Activated CD4-positive, alpha-beta T cell treated with anti-CD3 and anti-CD28 coated beads for 1 hour (primary cell): ENCODE results near the gene ETNK2.
"Not testable (repeated sequence)": the region's sequence is repeated elsewhere in the genome, so short reads cannot be mapped to it uniquely, and the experiment has no call there.

Source experiments
- DNase-seq: peaks from one replicate; pipeline ENCODE4 v3.0.0-alpha.2; 2020

The ETNK2 gene

DNA sequence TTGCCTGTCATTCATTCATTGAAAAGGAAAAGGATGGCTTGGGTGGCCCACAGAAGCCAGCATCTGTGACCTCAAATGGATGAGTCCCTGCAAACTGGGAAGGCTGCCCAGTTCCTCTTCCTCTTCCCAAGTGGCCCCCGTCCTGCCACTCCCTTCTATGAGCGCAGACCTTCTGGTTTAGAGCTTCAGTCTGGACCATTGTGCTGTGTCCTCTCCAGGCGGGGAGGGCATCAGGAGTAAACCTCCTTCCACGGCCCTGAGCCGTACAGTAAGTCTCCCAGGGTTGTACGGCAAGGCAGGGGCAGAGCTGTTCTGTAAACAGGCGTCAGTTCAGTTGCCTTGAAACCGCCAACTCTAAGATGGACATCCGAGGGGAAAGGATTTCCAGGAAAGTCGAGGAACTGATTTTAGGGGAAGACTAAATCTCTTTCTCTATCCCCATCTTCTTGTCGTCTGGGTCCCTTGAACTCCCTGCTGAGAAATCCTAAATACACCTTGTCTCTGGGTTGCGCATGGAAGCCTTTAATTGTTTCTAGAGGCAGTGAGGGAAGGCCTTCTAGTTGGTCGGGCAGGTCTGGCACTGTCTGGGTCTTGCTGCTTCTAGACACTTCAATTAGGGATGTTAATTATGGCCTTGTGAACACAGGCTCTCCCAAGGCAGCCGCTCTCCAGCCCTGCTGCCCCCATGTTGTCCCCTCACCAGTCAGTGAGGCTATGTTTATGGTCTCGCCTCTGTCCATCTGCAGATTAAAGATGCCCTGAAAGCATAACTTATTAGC, 56.8 kb downstream of the ETNK2 start:
- no peak for DNase-seq

DNA sequence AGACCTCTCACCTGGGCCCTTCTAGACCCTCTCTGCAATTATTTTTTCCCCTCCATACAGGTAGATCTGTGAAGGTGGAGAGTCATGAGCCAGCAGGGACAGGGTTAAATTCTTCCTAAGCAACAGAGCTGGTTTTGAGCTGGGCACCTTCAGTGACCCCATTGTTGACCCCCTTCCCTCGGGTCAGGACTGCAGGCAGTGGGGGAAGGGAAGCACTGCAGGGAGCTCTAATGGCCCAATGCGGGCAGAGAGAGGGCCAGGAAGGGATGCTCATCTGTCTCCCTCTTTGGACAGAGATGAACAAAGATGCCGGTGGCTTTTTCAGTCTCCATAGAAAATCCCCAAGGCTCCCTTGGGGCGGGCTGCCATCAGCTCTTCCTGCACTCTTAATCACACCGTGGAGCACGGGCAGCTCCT, 57.5 kb downstream of the ETNK2 start:
- DNase-seq = no peak

DNA sequence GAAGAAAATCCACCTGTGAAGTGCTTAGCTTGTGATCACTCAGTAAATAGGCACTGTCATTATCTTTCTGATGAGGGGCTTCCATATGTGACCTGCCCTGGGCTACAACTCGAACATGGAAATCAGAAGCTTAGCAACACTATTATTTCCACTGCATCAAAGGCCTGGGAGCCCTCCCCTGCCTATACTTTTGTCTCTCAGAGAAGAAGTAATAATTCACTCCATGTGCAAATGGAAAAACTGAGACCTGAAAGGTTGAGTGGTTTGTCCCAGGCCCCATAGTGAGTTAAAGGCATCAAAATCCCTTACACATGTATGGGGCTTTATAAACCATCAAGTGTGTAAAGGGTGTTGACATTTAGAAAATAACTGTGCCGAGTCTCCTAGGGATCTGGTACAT, 58.1 kb downstream of the ETNK2 start:
- no peak for DNase-seq

DNA sequence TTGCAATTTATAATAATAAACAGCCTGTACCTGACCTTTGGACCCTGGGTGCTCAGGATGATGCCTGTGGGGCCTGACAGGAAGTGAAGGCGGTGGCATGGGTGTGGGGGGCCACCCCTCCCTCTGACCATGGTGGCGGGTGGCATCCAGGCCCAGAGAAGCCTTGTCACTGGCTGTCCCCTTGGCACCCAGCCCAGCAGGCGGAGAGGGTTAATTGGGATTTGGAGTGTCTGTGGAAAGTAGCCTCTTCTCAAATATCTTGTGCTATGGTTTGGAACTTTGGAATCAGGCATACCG, 58.5 kb downstream of the ETNK2 start:
- no peak for DNase-seq

DNA sequence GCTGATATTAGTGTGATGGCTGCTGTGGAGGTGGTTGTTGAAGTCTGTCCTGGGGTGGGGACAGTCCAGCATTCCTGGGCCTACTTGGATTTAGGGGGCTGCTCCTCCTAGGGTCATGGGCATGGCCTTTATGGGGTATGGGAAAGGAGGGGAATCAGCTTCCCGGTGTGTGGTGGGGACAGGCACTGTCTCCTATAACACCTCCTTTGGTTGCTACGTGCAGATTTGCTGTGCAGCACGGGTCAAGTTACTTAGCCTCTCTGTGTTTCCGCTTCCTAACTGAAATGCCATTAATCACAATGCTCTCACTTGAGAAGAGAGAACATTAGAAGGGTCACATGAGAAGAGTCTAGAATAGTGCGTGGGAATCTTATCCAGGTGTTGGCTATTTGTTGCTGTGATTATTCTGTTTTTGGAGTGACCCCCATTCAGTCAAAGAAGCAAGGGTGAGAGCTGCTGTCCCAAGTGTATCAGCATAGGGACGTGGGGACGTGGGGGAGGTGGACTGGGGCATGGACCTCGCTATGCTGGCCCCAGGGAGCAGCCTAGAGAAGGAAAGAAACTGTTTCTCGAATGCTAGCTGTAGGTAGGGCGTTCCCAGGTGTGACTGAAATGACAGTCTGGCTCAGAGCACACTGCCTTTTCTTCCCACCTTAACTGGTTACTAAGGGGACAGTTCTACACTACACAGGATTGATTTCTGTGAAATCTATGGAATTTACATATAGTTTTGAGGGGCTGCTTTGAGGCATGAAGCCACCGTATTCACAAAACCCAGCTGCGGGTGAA, 59.0 kb downstream of the ETNK2 start:
- no peak for DNase-seq

DNA sequence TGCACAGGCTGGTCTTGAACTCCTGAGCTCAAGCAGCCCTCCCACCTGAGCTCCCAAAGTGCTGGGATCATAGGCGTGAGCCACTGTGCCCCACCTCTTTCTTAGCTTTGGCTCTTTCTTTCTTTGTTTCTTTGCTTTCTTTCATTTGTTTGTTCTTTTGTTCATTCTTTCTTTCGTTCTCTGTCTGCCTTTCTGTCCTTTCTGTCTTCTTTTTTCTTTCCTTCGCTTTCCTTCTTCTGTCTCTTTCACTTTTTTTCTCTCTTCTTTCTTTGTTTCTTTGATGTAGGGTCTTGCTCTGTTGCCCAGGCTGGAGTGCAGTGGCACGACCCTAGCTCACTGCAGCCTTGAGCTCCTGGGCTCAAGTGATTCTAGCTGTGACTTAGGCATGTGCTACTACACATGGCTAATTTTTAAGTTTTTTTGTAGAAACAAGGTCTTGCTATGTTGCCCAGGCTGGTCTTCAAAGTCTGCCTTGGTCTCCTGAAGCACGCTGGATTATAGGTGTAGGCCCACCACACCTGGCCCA, 60.0 kb downstream of the ETNK2 start:
- DNase-seq = no peak

DNA sequence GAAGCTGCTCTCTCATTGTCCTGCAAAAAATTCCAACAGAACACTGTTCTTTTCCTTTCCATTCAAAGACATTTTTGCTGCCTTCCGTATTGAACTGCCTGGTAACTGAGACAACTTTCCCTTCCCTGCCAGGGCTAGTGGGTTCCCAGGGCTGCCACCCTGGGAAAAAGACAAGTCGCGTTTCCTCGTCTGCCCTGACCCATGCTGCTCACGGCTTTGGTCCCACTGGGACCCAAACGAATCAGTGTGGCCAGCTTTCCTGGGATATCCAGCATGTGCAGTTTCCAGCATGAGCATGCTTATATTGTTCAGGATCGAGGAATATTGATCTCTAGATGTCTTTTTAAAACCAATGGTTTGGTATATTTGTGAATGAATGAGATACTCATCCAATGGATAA, 60.8 kb downstream of the ETNK2 start:
- DNase-seq = no peak

DNA sequence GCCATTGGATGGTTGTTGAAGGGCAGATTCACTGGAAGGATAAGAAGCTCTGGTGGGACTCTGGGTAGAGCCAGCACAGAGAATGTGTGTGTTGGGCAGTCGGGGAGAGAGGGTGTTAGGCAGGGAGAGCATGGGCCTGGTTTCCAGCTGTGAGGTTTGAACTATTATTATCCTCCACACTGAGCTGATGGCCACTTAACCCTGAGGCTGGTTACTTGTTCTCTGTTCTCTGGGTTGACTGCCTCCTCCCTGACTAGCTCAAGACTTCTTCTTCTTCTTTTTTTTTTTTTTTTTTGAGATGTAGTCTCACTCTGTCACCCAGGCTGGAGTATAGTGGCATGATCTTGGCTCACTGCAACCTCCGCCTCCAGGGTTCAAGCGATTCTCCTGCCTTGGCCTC, 61.7 kb downstream of the ETNK2 start:
- not testable (repeated sequence) for DNase-seq

DNA sequence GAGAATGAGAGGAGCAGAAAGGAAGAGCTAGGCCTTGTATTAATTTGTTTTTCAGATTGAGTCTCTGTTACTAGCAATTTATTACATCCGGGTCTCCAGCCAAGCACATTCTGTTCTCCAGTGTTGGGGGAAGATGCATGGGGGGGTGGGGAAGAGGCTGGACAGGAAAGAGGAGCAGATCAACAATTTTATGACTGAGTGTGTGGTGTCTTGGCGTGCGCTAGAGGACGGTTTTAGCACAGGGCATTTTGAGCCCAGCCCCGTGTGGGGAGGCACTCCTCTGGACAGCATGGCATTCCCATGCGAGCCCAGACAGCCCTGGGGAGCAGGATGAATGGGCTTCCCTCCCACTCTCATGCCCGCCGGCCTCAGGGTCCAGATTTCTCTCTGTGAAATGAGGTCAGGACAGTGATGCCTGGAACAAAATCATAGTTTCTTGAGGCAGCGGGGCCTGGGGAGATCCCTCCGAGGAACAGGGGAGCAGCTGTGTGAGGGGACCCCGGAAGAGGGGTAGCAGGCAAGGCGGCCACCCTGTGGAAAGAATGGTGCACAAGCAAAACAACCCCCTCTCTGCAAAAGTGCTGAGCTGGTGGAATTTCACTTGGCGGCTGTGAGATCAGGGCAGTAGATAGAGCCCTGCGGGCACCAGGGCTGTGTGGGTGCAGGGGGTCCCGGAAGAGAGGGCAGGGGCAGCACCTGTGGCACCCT, 62.6 kb downstream of the ETNK2 start:
- no peak for DNase-seq

DNA sequence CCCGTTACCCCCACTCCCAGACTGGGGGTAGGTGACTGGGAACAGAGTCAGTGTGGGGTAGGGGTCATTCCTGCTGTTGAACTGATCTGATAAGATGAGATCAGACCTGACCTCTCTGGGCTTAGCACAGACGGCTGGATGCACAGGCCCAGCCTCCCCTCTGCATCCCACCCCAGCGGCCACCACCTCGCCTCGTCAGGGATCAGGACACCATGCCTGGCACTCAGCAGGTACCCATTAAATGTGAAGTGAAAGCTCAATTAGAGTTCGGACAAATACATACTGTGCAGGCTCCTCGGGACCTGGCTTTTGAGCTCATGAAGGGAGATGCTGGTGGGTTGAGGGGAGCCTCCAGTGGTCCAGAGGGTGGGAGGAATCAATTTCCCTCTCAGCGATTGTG, 63.2 kb downstream of the ETNK2 start:
- no peak for DNase-seq

DNA sequence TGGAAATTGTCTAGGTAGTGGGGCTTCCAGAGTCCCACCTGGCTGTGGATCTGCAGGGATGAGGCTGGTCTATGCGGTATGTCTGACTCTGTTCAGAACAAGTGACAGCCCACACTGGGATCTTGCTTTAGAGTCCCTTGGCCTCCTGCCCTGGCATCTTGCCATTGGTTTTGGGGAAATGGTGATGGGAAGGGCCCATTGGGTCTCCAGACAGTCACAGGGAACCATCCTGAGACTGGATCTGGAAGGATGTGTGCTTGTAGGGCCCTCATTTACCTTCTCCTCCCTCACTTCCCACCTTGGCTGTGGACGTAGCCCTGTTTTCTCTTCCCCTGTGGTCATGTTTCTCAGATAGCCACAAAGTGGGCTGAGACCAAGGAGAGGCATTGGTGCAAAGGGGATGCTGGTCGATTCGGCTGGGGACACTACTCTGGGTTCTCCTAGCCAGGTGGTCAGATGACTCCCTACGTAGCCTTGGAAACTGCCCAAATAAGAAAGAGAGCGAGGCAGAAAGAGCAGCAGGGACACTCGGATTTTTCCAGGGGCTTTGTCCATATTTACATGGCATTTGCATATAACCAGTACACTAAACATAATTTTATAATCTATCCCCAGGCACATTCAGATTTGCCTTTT, 63.8 kb downstream of the ETNK2 start:
- no peak for DNase-seq

DNA sequence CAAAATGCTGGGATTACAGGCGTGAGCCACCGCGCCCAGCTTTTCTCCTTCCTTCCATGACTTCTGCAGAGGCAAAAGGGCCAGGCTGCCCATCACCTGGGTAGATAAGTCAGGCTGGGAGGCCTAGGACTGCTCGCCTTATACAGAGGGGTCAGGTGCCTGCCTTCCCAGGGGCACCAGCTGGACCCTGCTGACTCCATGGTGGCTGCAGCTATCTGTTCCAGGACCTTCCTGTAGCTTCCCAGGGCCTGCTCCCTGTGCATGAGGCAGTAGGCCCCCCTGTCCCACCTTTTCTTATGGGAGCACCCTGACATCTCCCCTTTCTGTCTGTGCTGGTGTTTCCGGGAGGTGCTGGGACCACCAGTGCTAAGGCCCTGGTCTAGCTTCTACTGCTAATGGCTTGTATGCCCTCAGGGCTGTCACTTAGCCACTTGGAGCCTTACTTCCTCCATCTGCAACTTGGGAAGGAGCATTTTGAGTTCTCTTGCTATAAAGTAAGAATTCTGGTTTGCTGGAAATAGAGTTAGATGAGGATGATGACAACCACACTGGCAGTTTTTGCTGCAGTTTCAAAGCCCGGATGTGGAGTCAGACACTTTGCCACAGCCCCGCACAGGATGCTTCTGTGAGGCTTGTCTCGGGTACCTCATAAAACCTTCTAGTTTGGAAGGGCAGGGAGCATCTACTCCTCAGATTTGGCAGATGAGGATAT, 64.5 kb downstream of the ETNK2 start:
- DNase-seq = no peak

DNA sequence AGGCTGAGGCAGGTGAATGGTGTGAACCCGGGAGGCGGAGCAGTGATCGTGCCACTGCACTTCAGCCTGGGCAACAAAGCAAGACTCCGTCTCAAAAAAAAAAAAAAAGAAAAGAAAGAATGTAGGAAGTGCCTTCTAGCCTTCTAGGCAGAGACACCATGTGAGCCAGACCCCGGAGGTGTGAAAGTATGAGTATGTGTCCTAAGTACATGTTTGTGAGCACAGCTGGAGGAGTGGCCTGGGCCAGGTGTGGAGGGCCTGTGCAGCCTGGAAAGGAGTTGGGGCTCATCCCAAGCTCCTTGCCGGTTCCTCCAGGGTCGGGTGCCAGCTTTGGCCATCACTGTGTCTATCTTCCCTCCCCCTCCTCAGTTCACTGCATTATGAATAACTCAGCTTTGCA, 66.0 kb downstream of the ETNK2 start:
- no peak for DNase-seq

DNA sequence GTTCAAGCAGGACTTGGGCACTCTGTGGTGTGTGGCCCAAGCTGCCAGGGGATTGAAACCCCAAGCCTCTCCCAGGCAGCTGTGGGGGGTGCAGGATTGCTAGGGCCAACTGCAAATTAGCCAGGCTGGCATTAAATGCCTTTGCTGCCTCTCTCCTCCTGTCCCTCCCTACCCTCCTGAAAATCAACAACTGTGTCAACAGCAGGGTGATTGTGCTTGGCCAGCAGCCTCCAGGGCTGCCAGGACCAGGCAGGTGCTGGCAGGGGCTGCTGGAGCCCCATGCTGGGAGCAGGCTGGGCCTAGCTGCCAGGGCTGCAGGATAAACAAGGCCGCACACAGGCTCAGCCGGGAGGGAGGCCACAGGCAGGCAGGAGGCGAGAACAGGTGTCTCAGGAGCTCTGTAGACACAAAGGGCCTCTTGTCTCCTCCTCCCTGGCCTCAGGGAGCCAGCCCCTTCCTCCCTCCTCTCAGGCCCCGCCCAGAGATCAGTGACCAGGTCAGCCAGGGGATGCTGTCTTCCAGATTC, 67.5 kb downstream of the ETNK2 start:
- no peak for DNase-seq

DNA sequence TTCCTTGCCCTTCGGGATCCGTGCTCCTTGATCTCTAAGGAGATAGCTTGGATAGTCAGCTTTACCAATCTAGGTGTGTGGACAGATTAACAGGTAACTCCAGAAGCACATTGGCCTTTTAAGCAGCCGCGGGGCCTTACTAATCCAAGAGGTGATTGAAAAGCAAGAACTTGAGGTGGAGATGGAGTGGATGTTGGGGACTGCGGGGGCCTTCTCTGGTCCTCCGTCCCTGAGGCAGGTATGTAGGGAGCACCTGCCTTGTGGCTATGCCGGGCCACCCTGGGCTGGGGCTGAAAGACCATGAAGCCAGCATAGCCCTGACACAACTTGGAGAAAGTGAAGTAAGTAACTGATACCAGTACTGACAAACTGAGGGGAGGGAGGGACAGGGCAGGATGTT, 68.4 kb downstream of the ETNK2 start:
- DNase-seq = no peak

DNA sequence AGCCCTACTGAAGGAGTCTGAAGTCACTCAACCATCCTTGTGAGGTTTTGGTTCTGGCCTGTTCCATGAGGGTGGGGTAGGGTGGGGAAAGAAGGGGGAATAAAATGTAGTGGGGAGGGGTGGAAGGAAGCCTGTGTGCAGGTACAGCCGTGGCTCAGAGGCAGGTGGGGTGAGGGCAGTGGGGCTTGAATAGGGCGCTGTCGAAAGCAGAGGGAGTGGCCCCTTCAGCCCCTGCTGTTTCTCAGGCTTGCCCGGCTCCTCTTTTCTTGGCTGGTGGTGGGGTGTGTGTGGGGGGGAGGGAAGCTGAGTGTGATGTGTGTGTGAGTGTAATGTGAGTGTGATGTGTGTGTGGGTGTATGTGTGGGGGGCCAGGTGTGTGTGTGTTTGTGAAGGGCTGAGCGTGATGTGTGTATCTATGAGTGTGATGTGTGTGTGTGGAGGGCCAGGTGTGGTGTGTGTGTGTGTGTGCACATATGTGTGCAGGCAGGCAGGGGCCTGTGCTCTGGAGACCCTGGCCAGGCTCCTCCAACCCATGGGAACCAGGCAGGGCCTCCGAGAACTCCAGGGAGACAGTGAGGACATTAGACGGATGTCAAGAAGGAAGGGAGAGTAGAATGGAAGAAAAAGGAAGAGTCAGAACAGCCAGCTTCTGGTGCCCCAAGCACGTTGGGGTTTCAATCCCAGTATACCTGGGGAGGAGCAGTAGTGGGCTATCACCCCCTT, 69.9 kb downstream of the ETNK2 start:
- no peak for DNase-seq

DNA sequence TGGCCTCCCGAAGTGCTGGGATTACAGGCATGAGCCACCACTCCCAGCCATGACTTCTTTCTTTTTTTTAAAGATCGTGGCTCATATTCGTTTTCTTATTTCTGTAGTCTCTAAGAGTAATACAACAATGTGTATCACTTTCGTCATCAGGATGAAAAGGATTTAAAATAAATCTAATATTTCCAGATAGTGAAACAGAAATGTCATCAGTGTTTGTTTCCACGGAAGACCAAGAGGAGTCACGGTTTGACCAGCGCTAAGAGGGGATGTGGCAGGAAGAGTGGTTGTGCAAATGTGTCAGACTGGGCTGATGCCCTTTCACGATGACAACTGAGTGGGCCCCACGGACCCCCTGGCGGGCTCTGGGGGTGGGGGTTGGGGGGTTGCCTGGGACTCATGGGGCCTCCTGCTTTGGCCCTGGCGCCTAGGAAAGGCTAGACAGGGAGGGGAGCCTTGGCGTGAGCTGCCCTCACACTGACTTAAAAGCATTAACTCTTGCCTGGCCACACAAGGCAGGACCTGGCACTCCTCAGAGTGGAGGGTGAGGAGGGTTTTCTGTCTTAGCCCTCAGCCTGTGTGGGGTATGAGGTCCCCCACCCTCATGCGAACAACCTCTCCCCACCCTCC, 70.6 kb downstream of the ETNK2 start:
- DNase-seq = no peak
